ENCODE data around the gene SDC1.

Gene SDC1

DNA sequence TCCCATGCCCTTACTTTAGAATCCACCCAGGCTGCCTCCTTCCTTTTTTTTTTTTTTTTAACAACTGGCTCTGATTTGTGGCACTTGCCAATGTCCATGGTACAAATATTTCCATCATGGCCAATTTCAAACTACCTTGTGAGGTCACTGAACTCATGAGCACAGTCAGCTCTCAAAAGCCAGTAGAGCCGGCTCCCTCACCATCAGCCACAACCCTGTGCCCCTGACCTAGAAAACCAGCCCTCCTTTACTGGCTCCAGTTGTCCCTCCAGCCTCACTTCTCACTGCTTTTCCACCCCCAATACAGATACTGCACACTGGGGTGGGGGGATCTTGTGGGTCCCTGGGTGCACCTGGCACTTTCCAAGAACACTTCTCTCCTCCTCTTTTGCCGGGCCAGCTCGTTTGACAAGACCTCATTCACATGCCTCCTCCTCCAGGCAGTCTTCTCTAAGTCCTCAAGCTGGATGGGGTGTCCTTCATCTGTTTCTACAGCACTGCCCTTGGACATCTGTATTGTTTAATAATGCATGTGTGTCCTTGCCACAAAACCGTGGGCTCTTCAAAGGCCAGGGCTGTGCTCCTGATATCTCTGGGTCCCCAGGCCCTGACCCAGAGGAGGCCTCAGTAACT lies 35.5 kb downstream of the SDC1 start:
- Mint-ChIP-seq H3K4me3 (no peak overlapping the region), H3K27ac (no peak overlapping the region), H3K27me3 (no peaks in the 10 kb centered on the region), H3K9me3 (no peaks in the 10 kb centered on the region), H3K4me1 (ENCODE audit: low read depth) (no peaks in the 10 kb centered on the region), H3K36me3 (ENCODE audit: low read depth) (no peaks in the 10 kb centered on the region)

- Mint-ChIP-seq H3K36me3 (ENCODE audit: low read depth) (no peaks in the 10 kb centered on the region), H3K4me1 (ENCODE audit: low read depth) (no peaks in the 10 kb centered on the region), H3K9me3 (no peaks in the 10 kb centered on the region), H3K27ac (no peak overlapping the region), H3K4me3 (no peak overlapping the region), H3K27me3 (no peaks in the 10 kb centered on the region)
These were observed 36.1 kb downstream of the SDC1 start for GRCh38 chr2:20188851-20189250.

DNA sequence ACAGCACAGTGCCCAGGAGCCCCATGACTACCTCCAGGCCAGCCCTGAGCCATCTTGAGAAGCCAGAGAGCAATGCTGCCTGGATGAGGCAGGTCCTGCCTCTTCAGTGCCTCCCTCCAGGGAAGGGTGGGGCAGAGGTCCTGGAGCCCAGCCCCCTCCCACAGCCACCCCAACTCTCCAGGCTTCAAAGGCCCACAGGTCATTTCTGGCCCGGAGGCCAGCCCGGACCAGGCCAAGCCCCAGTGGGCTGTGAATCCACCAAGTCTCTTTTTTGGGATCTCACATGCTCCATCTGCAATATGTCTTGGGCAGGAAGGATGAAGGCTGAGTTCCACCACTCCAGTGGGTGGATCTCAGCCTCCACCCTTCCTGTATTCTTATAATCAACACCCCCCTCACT lies 36.7 kb downstream of the SDC1 start:
- no peaks in the 10 kb centered on the region for H3K36me3 Mint-ChIP-seq (ENCODE audit: low read depth)
- H3K9me3 Mint-ChIP-seq, result no peaks in the 10 kb centered on the region
- no peaks in the 10 kb centered on the region for H3K27me3 Mint-ChIP-seq
- no peak overlapping the region for H3K4me3 Mint-ChIP-seq
- H3K27ac Mint-ChIP-seq, result no peak overlapping the region
- H3K4me1 Mint-ChIP-seq (ENCODE audit: low read depth), result no peaks in the 10 kb centered on the region

- H3K27me3 Mint-ChIP-seq, result no peaks in the 10 kb centered on the region
- H3K36me3 Mint-ChIP-seq (ENCODE audit: low read depth), result no peaks in the 10 kb centered on the region
- no peaks in the 10 kb centered on the region for H3K9me3 Mint-ChIP-seq
- no peak overlapping the region for H3K4me3 Mint-ChIP-seq
- H3K4me1 Mint-ChIP-seq (ENCODE audit: low read depth), result no peaks in the 10 kb centered on the region
- H3K27ac Mint-ChIP-seq, result no peak overlapping the region
These were observed 37.6 kb downstream of the SDC1 start for GRCh38 chr2:20187331-20187730.

DNA sequence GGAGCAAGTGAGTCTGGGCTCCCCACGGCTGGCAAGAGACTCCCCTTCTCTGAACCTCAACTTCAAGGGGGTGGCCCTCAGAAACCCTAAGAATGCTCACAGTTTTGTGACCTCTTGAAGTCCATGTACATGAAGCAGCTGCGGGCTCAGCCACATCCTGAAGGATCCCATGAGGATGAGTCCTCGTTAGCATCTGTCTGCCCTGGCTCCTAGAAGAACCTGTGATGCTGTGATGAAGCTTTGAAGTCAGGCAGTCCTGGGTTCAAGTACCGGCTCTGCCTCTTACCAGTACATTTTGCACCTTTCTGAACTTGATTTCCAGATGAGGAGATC lies 38.1 kb downstream of the SDC1 start:
- Mint-ChIP-seq H3K4me3 (no peak overlapping the region), H3K4me1 (ENCODE audit: low read depth) (no peaks in the 10 kb centered on the region), H3K9me3 (no peaks in the 10 kb centered on the region), H3K27ac (no peak overlapping the region), H3K36me3 (ENCODE audit: low read depth) (no peaks in the 10 kb centered on the region), H3K27me3 (no peaks in the 10 kb centered on the region)

DNA sequence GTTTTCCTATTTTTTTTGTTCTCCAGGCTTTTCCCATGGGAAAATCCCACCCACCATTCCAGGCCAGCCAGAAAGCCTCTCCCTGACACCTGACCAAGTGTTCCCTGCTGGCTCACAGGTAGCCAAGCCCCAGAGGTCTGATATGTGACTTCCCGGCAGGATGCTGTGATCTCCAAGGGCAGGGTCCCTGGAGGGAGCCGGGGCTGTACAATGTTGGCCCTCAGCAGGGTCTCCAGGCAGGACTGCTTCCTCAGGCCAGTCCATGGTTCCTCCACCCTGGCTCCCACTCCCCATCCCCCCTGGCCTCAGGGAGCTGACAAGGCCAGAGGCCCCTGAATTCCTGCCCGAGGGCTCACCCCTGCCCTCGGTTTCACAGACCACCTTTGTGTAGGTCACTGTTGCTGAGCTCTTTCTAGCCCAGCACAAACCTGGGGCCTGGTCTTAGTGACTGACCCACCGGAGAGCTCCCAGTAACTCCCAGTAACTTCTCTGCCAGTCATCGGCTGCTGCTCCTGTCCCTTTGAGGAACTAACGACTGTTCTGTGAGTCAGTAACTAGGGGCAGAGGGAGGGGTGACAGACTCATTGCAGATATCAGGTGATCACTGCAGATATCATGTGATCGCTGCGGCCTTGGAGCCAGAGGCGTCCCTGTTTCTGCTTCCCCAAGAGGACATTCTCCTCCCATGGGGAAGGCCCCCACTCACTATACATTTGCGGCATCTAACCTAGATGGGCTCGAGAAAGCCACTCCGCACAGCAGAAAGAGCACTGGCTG lies 38.7 kb downstream of the SDC1 start:
- Mint-ChIP-seq H3K4me3 (no peak overlapping the region), H3K27me3 (no peaks in the 10 kb centered on the region), H3K4me1 (ENCODE audit: low read depth) (no peaks in the 10 kb centered on the region), H3K27ac (no peak overlapping the region), H3K9me3 (no peaks in the 10 kb centered on the region), H3K36me3 (ENCODE audit: low read depth) (no peaks in the 10 kb centered on the region)

GRCh38 chr2:20185176-20186022 lies 39.5 kb downstream of the SDC1 start:
- H3K4me1 Mint-ChIP-seq (ENCODE audit: low read depth), result no peaks in the 10 kb centered on the region
- H3K27ac Mint-ChIP-seq, result no peak overlapping the region
- H3K27me3 Mint-ChIP-seq, result no peaks in the 10 kb centered on the region
- no peaks in the 10 kb centered on the region for H3K36me3 Mint-ChIP-seq (ENCODE audit: low read depth)
- H3K9me3 Mint-ChIP-seq, result no peaks in the 10 kb centered on the region
- no peak overlapping the region for H3K4me3 Mint-ChIP-seq

GRCh38 chr2:20184067-20184938 lies 40.6 kb downstream of the SDC1 start:
- H3K36me3 Mint-ChIP-seq (ENCODE audit: low read depth), result no peaks in the 10 kb centered on the region
- no peak overlapping the region for H3K27ac Mint-ChIP-seq
- H3K9me3 Mint-ChIP-seq, result no peaks in the 10 kb centered on the region
- no peaks in the 10 kb centered on the region for H3K4me1 Mint-ChIP-seq (ENCODE audit: low read depth)
- H3K27me3 Mint-ChIP-seq, result no peaks in the 10 kb centered on the region
- no peak overlapping the region for H3K4me3 Mint-ChIP-seq

GRCh38 chr2:20183373-20183772 lies 41.6 kb downstream of the SDC1 start:
- H3K36me3 Mint-ChIP-seq (ENCODE audit: low read depth), result no peaks in the 10 kb centered on the region
- H3K27ac Mint-ChIP-seq, result no peak overlapping the region
- H3K27me3 Mint-ChIP-seq, result no peaks in the 10 kb centered on the region
- no peaks in the 10 kb centered on the region for H3K4me1 Mint-ChIP-seq (ENCODE audit: low read depth)
- no peak overlapping the region for H3K4me3 Mint-ChIP-seq
- no peaks in the 10 kb centered on the region for H3K9me3 Mint-ChIP-seq

GRCh38 chr2:20182241-20182931 lies 42.5 kb downstream of the SDC1 start:
- Mint-ChIP-seq H3K27ac (no peak overlapping the region), H3K4me3 (no peak overlapping the region), H3K4me1 (ENCODE audit: low read depth) (no peaks in the 10 kb centered on the region), H3K36me3 (ENCODE audit: low read depth) (no peaks in the 10 kb centered on the region), H3K27me3 (no peaks in the 10 kb centered on the region), H3K9me3 (no peaks in the 10 kb centered on the region)

GRCh38 chr2:20181761-20182160 lies 43.2 kb downstream of the SDC1 start:
- Mint-ChIP-seq H3K4me1 (ENCODE audit: low read depth) (no peaks in the 10 kb centered on the region), H3K36me3 (ENCODE audit: low read depth) (no peaks in the 10 kb centered on the region), H3K27ac (no peak overlapping the region), H3K4me3 (no peak overlapping the region), H3K9me3 (no peaks in the 10 kb centered on the region), H3K27me3 (no peaks in the 10 kb centered on the region)

- H3K36me3 Mint-ChIP-seq (ENCODE audit: low read depth), result no peaks in the 10 kb centered on the region
- no peaks in the 10 kb centered on the region for H3K27me3 Mint-ChIP-seq
- no peak overlapping the region for H3K27ac Mint-ChIP-seq
- no peaks in the 10 kb centered on the region for H3K9me3 Mint-ChIP-seq
- no peaks in the 10 kb centered on the region for H3K4me1 Mint-ChIP-seq (ENCODE audit: low read depth)
- H3K4me3 Mint-ChIP-seq, result no peak overlapping the region
These were observed 44.0 kb downstream of the SDC1 start for GRCh38 chr2:20180676-20181648.

DNA sequence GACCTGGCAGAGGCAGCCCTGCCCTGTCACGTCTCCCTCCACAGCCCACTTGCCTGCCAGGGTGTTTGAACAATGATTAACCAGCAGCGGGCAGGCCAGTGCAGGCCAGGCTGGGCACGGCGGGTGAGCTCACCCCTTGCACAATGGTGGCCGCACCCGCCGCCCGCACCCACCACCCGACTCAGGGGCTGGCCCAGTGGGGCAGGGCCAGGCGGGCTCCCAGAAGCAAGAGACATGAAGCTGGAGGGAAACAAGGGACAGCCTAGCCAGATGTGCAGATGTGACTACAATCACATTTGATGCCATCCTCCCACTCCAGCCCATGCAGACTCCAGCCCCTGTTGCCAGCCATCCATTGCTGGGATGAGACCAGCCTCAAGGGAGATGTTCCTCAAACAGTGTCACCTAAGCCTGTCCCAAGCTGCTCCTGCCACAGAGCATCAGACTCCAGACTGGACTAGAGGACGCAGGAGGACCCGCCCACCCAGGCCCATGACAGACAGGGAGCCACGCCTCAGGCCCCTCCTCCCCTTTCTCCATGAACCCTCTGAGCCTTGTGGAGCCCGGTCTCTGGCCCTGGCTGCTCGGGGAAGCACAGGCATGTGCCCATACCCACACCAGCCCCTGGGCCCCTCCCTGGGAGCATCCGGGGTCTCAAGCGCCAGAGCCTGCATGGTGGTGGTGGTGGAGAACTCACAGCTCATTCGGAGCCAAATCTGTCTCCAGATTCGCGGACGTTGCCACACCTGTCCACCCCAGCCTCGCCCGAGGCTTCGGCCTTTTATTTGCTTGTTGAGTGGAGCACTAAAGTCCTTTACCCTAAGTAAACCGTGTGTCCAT lies 45.0 kb downstream of the SDC1 start:
- H3K9me3 Mint-ChIP-seq, result no peaks in the 10 kb centered on the region
- H3K4me1 Mint-ChIP-seq (ENCODE audit: low read depth), result no peaks in the 10 kb centered on the region
- no peaks in the 10 kb centered on the region for H3K36me3 Mint-ChIP-seq (ENCODE audit: low read depth)
- no peak overlapping the region for H3K4me3 Mint-ChIP-seq
- H3K27me3 Mint-ChIP-seq, result no peaks in the 10 kb centered on the region
- H3K27ac Mint-ChIP-seq, result no peak overlapping the region

All from stimulated activated naive CD8-positive, alpha-beta T cell treated with anti-CD3 and anti-CD28 coated beads, Interleukin-15, Interleukin-2, amounts not matched to agents 100 ng/mL and 50 ng/mL, for 24 hours (primary cell).